ENCODE data around the gene C5orf58. TPM values are rescaled to one million over a fixed set of nuclear protein-coding genes. Genes with fewer than 3 reads are reported as not detected.

C5orf58 gene
- polyA plus RNA-seq, 1 donor (not counting 4 experiments of a cell fraction or from before 2014, with no cell fraction given) = not detected

DNA sequence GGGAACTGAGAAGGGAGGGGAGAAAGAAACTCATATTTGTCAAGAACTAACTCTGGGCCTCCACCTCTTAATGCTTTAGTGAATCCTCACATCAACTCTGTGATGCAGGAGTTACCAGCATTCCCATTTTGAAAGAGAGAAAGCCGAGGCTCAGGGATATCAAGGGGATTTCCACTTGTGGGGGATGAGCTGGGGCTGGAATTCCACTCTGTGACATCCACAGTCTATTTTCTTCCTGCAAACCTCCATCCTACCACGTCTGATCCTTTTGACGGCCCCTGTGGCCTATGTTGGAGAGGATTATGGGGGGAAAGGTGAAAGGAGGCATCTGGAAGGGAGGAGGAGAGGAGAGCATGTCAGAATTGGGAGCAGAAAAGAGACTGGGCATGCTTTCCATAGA, 55.8 kb downstream of the C5orf58 start:
- no peaks in the 10 kb centered on the region for H3K79me2 ChIP-seq (ENCODE audit: control insufficient read depth, insufficient read depth, low read length)
- no peaks in the 10 kb centered on the region for H3K27me3 ChIP-seq (ENCODE audit: control insufficient read depth, extremely low read depth, insufficient read depth, low read length)
- H3K9ac ChIP-seq (ENCODE audit: control insufficient read depth, extremely low read depth, insufficient read depth, low read length) = no peak overlapping the region
- H3K9me1 ChIP-seq (ENCODE audit: control insufficient read depth, extremely low read depth, insufficient read depth, low read length) = no peaks in the 10 kb centered on the region
- no peak overlapping the region for H3K4me2 ChIP-seq (ENCODE audit: control insufficient read depth, extremely low read depth, insufficient read depth, low read depth, low read length)
- no peaks in the 10 kb centered on the region for H3K36me3 ChIP-seq (ENCODE audit: control insufficient read depth in 2 of 2, extremely low read depth in 1 of 2, insufficient read depth in 2 of 2, low read length in 2 of 2)
- no peaks in the 10 kb centered on the region for H4K20me1 ChIP-seq (ENCODE audit: control insufficient read depth, extremely low read depth, insufficient read depth, low read length)
- H3K4me3 ChIP-seq (ENCODE audit: control insufficient read depth in 2 of 3, extremely low read depth in 1 of 3, insufficient read depth in 2 of 3, low read depth in 1 of 3, low read length in 3 of 3) = no peak overlapping the region
- FAIRE-seq (no peak), DNase-seq (ENCODE audit: low read depth, low spot score) (no peak)
- no peaks in the 10 kb centered on the region for H3K9me3 ChIP-seq (ENCODE audit: control insufficient read depth, low read depth, low read length)
- H2AFZ ChIP-seq (ENCODE audit: control insufficient read depth, low read length) = no peak overlapping the region
- no peak overlapping the region for H3K27ac ChIP-seq (ENCODE audit: control insufficient read depth, insufficient read depth, low read length)
- dilution Hi-C loops (cut with MboI; ENCODE audit: extremely low pct_ligation_motif_present, low sequenced_read_pairs) = no loop called here
- no peaks in the 10 kb centered on the region for H3K4me1 ChIP-seq (ENCODE audit: control insufficient read depth, extremely low read depth, insufficient read depth, low read length)
- TF ChIP-seq, protein P1, sequence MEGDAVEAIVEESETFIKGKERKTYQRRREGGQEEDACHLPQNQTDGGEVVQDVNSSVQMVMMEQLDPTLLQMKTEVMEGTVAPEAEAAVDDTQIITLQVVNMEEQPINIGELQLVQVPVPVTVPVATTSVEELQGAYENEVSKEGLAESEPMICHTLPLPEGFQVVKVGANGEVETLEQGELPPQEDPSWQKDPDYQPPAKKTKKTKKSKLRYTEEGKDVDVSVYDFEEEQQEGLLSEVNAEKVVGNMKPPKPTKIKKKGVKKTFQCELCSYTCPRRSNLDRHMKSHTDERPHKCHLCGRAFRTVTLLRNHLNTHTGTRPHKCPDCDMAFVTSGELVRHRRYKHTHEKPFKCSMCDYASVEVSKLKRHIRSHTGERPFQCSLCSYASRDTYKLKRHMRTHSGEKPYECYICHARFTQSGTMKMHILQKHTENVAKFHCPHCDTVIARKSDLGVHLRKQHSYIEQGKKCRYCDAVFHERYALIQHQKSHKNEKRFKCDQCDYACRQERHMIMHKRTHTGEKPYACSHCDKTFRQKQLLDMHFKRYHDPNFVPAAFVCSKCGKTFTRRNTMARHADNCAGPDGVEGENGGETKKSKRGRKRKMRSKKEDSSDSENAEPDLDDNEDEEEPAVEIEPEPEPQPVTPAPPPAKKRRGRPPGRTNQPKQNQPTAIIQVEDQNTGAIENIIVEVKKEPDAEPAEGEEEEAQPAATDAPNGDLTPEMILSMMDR (optimal IDR thresholded peaks at IDR 0.05 in 1 of 3, IDR thresholded peaks at IDR 0.05 in 1 of 3, conservative IDR thresholded peaks at IDR 0.05 in 1 of 3; ENCODE audit: extremely low read depth in 1 of 3, insufficient read depth in 2 of 3, low read length in 3 of 3) = no peak
- no peak for TF ChIP-seq EZH2 (IDR thresholded peaks at IDR 0.05; ENCODE audit: low read length)

DNA sequence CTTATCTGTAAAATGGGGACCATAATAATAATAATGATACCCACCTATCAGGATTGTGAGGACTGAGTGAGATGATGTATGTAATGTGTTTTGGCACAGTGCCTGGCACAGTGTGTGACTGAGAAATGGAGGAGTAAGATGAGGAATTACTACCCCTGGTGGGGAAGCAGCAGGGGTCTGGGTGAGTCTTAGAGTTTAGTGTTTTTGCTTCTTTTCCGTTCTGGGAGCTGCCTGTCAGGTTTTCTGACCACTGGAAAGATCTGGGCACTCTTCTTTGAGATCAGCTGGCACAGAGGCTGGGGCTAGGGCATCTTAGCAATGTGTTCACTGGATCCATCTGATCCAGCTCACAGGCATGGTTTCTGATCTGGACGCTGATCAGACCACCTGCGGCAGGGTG, 56.3 kb downstream of the C5orf58 start:
- Histone ChIP-seq H4K20me1 (ENCODE audit: control insufficient read depth, extremely low read depth, insufficient read depth, low read length) (no peaks in the 10 kb centered on the region), H3K4me3 (ENCODE audit: control insufficient read depth in 2 of 3, extremely low read depth in 1 of 3, insufficient read depth in 2 of 3, low read depth in 1 of 3, low read length in 3 of 3) (no peak overlapping the region), H3K4me1 (ENCODE audit: control insufficient read depth, extremely low read depth, insufficient read depth, low read length) (no peaks in the 10 kb centered on the region), H3K4me2 (ENCODE audit: control insufficient read depth, extremely low read depth, insufficient read depth, low read depth, low read length) (no peak overlapping the region), H3K27ac (ENCODE audit: control insufficient read depth, insufficient read depth, low read length) (no peak overlapping the region), H2AFZ (ENCODE audit: control insufficient read depth, low read length) (no peak overlapping the region), H3K9ac (ENCODE audit: control insufficient read depth, extremely low read depth, insufficient read depth, low read length) (no peak overlapping the region), H3K9me1 (ENCODE audit: control insufficient read depth, extremely low read depth, insufficient read depth, low read length) (no peaks in the 10 kb centered on the region), H3K79me2 (ENCODE audit: control insufficient read depth, insufficient read depth, low read length) (no peaks in the 10 kb centered on the region), H3K36me3 (ENCODE audit: control insufficient read depth in 2 of 2, extremely low read depth in 1 of 2, insufficient read depth in 2 of 2, low read length in 2 of 2) (no peaks in the 10 kb centered on the region), H3K9me3 (ENCODE audit: control insufficient read depth, low read depth, low read length) (no peaks in the 10 kb centered on the region), H3K27me3 (ENCODE audit: control insufficient read depth, extremely low read depth, insufficient read depth, low read length) (no peaks in the 10 kb centered on the region)
- DNase-seq (ENCODE audit: low read depth, low spot score) (no peak), FAIRE-seq (no peak)
- TF ChIP-seq, protein P1 (optimal IDR thresholded peaks at IDR 0.05 in 1 of 3, IDR thresholded peaks at IDR 0.05 in 1 of 3, conservative IDR thresholded peaks at IDR 0.05 in 1 of 3; ENCODE audit: extremely low read depth in 1 of 3, insufficient read depth in 2 of 3, low read length in 3 of 3) = no peak
- TF ChIP-seq EZH2 (IDR thresholded peaks at IDR 0.05; ENCODE audit: low read length) = no peak
- dilution Hi-C loops (cut with MboI; ENCODE audit: extremely low pct_ligation_motif_present, low sequenced_read_pairs) = no loop called here

All from keratinocyte (primary cell).